CD14-positive monocyte (primary cell): Measurements from ENCODE around the gene TFEB. TPM values are rescaled to one million over a fixed set of nuclear protein-coding genes. Genes with fewer than 3 reads are reported as not detected.

Source experiments
- DNase-seq, 3 donors: peaks; one replicate each; pipeline ENCODE4 v3.0.0-alpha.2; 2011 to 2022
- H2AFZ ChIP-seq: 2 replicates; pipeline ENCODE4 v1.6.0; 2012; ENCODE audit warnings: mild to moderate bottlenecking, low read depth, low read length, inconsistent platforms; ENCODE audit not compliant: insufficient read depth, poor library complexity, severe bottlenecking
- H3K27ac ChIP-seq, 2 donors: 1 replicate in 1 of 2; 2 replicates in 1 of 2; pipeline ENCODE4 v1.5.1; 2012 to 2013; ENCODE audit warnings: low read length in 2 of 2, control low read depth in 1 of 2, inconsistent platforms in 1 of 2, low read depth in 1 of 2, mild to moderate bottlenecking in 1 of 2
- H3K27me3 ChIP-seq, 2 donors: one replicate each; pipeline versions ENCODE4 v1.6.0 to v1.6.1; 2011 to 2013; ENCODE audit warnings: low read length in 2 of 2; ENCODE audit not compliant: control insufficient read depth in 2 of 2, insufficient read depth in 2 of 2
- H3K36me3 ChIP-seq, 2 donors: replicated peaks in 1 of 2; 1 replicate in 1 of 2; 2 replicates in 1 of 2; pipeline versions ENCODE4 v1.5.1 to v1.6.1; 2012 to 2013; ENCODE audit warnings: low read length in 2 of 2, control low read depth in 1 of 2, inconsistent platforms in 1 of 2, mild to moderate bottlenecking in 1 of 2; ENCODE audit not compliant: insufficient read depth in 2 of 2, control insufficient read depth in 1 of 2
- H3K4me1 ChIP-seq, 2 donors: 1 replicate in 1 of 2; 2 replicates in 1 of 2; pipeline versions ENCODE4 v1.5.1 to v1.6.1; 2012 to 2013; ENCODE audit warnings: low read length in 2 of 2, control low read depth in 1 of 2, inconsistent platforms in 1 of 2, mild to moderate bottlenecking in 1 of 2, moderate library complexity in 1 of 2; ENCODE audit not compliant: insufficient read depth in 2 of 2, control insufficient read depth in 1 of 2
- H3K4me2 ChIP-seq: replicated peaks from 2 replicates; pipeline ENCODE3; 2012; ENCODE audit warnings: low read length, moderate library complexity, mild to moderate bottlenecking; ENCODE audit not compliant: poor library complexity, severe bottlenecking; ENCODE audit errors: extremely low read depth
- H3K4me3 ChIP-seq, 3 experiments: fragments of 200-600 bp in 1 of 3; sonication (generic) in 1 of 3; replicated peaks in 1 of 3; 1 replicate in 2 of 3; 2 replicates in 1 of 3; pipeline ENCODE4 v1.5.1; 2011 to 2013; ENCODE audit warnings: low read length in 3 of 3, mild to moderate bottlenecking in 3 of 3, control low read depth in 2 of 3, low read depth in 2 of 3, inconsistent platforms in 1 of 3, moderate library complexity in 1 of 3
- H3K79me2 ChIP-seq: 2 replicates; pipeline ENCODE4 v1.6.0; 2012; ENCODE audit warnings: mild to moderate bottlenecking, control low read depth, inconsistent platforms, low read length, moderate library complexity; ENCODE audit not compliant: insufficient read depth
- H3K9ac ChIP-seq: 2 replicates; pipeline ENCODE4 v1.6.0; 2017; ENCODE audit warnings: low read length, mild to moderate bottlenecking; ENCODE audit not compliant: insufficient read depth, poor library complexity, severe bottlenecking
- H3K9me3 ChIP-seq, 2 donors: replicated peaks in 1 of 2; 1 replicate in 1 of 2; 2 replicates in 1 of 2; pipeline versions ENCODE4 v1.5.1 to v1.6.1; 2012 to 2013; ENCODE audit warnings: low read length in 2 of 2, control low read depth in 1 of 2; ENCODE audit not compliant: control insufficient read depth in 1 of 2, insufficient read depth in 1 of 2
- H4K20me1 ChIP-seq: 2 replicates; pipeline ENCODE4 v1.6.0; 2012; ENCODE audit warnings: mild to moderate bottlenecking, low read length, control low read depth, moderate library complexity; ENCODE audit not compliant: insufficient read depth
- H3K27ac Mint-ChIP-seq, 7 donors: one replicate each; pipeline ENCODE4 v1.8.0; 2020; ENCODE audit warnings: mild to moderate bottlenecking in 7 of 7, mixed read lengths in 7 of 7, moderate library complexity in 6 of 7, inconsistent platforms in 2 of 7
- H3K27me3 Mint-ChIP-seq, 3 donors: one replicate each; pipeline ENCODE4 v1.8.0; 2021 to 2022; ENCODE audit warnings: low read depth in 3 of 3, mild to moderate bottlenecking in 3 of 3, mixed read lengths in 3 of 3, moderate library complexity in 3 of 3, inconsistent platforms in 1 of 3
- H3K36me3 Mint-ChIP-seq, 2 donors: one replicate each; pipeline ENCODE4 v1.8.0; 2020; ENCODE audit warnings: mixed read lengths in 2 of 2, inconsistent platforms in 1 of 2, mild to moderate bottlenecking in 1 of 2
- H3K4me1 Mint-ChIP-seq: one replicate; pipeline ENCODE4 v1.8.0; 2020; ENCODE audit warnings: mild to moderate bottlenecking, mixed read lengths
- H3K4me3 Mint-ChIP-seq, 2 donors: one replicate each; pipeline ENCODE4 v1.8.0; 2020; ENCODE audit warnings: mild to moderate bottlenecking in 2 of 2, mixed read lengths in 2 of 2, moderate library complexity in 1 of 2
- H3K9me3 Mint-ChIP-seq, 7 donors: one replicate each; pipeline ENCODE4 v1.8.0; 2020 to 2022; ENCODE audit warnings: mixed read lengths in 7 of 7, mild to moderate bottlenecking in 6 of 7, moderate library complexity in 6 of 7, inconsistent platforms in 2 of 7
- WGBS: methylation state at CpG from one replicate; pipeline ENCODE4 v1.1.5; 2013; ENCODE audit warnings: missing lambda C conversion rate; ENCODE audit not compliant: insufficient coverage; 5-methylcytosine and 5-hydroxymethylcytosine counted together
- intact Hi-C, 2 donors: fragments of 100-400 bp; cut with micrococcal nuclease; formaldehyde crosslinking; loops; one replicate each; pipeline versions ENCODE4 v1.15.0 to v1.15.1; 2023
- polyA plus RNA-seq, 3 donors: library from polyadenylated mRNA; depleted of rRNA in 1 of 3; unstranded in 2 of 3; stranded (reverse) in 1 of 3; fragments of 300-500 nt in 2 of 3; fragments of >200 nt in 1 of 3; fragmentation: Illumina TruSeq in 2 of 3; gene quantifications; 1 replicate in 2 of 3; 2 replicates in 1 of 3; pipeline ENCODE4 v1.2.3, GENCODE V29; 2012 to 2021
- TF ChIP-seq, protein P1 (sequence below): fragments of 200-600 bp; IDR thresholded peaks from one replicate; pipeline ENCODE4 v1.8.0; 2022; ENCODE audit warnings: antibody characterized with exemption, mild to moderate bottlenecking

Gene TFEB
- polyA plus RNA-seq, 3 donors: 42.6 to 60.0 (median 55.0) TPM

DNA sequence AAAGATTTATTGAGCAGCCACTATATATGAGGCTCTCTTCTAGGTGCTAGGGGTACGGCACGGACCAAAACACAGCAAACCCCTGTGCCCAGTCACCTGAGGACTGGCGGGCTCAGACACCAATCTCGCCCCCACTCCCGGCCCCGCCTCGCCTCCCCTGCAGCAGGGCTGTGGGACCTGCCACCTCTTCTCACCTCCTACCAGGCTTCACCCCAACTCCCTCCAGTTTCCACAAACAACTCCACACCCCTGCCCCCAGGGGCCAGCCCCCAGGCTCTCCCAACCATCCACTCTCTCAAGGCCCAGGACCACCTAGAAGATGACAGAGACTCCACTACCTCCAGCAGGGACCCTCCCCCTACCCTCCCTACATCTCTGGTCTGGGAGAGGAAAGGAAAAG is 6.5 kb downstream of the TFEB start:
- no peak for DNase-seq
- 90% methylated on average over 7 of the region's 7 CpGs for WGBS
- no peak overlapping the region for H3K4me2 ChIP-seq
- intact Hi-C loops: loop anchor here in 1 of 2 donors (10.0 kb wide), 1 partner anchor 166 kb away; the partner anchor contains the start of gene USP49
- H3K27me3 ChIP-seq: no peaks in the 10 kb centered on the region
- H3K9ac ChIP-seq: no peak overlapping the region
- Mint-ChIP-seq H3K27ac (peak overlapping the region in 2 of 7 donors; percentile 31 to 69), H3K9me3 (no peaks in the 10 kb centered on the region), H3K4me3 (no peak overlapping the region), H3K4me1 (peaks cover 90% of the 10 kb centered on the region), H3K27me3 (peaks cover 0 to 2% (median 0%) of the 10 kb centered on the region in 3 donors), H3K36me3 (peaks cover 35 to 47% of the 10 kb centered on the region in 2 donors)
- H3K4me3 ChIP-seq: no peak overlapping the region
- H3K9me3 ChIP-seq: no peaks in the 10 kb centered on the region
- peaks cover 97% of the 10 kb centered on the region for H4K20me1 ChIP-seq
- TF ChIP-seq, protein P1, sequence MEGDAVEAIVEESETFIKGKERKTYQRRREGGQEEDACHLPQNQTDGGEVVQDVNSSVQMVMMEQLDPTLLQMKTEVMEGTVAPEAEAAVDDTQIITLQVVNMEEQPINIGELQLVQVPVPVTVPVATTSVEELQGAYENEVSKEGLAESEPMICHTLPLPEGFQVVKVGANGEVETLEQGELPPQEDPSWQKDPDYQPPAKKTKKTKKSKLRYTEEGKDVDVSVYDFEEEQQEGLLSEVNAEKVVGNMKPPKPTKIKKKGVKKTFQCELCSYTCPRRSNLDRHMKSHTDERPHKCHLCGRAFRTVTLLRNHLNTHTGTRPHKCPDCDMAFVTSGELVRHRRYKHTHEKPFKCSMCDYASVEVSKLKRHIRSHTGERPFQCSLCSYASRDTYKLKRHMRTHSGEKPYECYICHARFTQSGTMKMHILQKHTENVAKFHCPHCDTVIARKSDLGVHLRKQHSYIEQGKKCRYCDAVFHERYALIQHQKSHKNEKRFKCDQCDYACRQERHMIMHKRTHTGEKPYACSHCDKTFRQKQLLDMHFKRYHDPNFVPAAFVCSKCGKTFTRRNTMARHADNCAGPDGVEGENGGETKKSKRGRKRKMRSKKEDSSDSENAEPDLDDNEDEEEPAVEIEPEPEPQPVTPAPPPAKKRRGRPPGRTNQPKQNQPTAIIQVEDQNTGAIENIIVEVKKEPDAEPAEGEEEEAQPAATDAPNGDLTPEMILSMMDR: no peak
- peaks cover 100% of the 10 kb centered on the region for H3K79me2 ChIP-seq
- no peak overlapping the region for H2AFZ ChIP-seq
- peaks cover 86 to 91% of the 10 kb centered on the region in 2 donors for H3K4me1 ChIP-seq
- no peak overlapping the region for H3K27ac ChIP-seq
- peaks cover 8 to 30% of the 10 kb centered on the region in 2 donors for H3K36me3 ChIP-seq

- Histone ChIP-seq H4K20me1 (peaks cover 95% of the 10 kb centered on the region), H3K27me3 (no peaks in the 10 kb centered on the region), H3K9me3 (no peaks in the 10 kb centered on the region), H3K4me1 (peaks cover 87 to 91% of the 10 kb centered on the region in 2 donors), H3K79me2 (peaks cover 97% of the 10 kb centered on the region), H3K36me3 (peaks cover 8 to 30% of the 10 kb centered on the region in 2 donors), H3K9ac (no peak overlapping the region), H2AFZ (no peak overlapping the region), H3K27ac (peak overlapping the region in 1 of 2 donors; percentile 43), H3K4me3 (no peak overlapping the region), H3K4me2 (no peak overlapping the region)
- no peaks in the 10 kb centered on the region for H3K9me3 Mint-ChIP-seq
- H3K36me3 Mint-ChIP-seq: peaks cover 35 to 47% of the 10 kb centered on the region in 2 donors
- H3K4me1 Mint-ChIP-seq: peaks cover 89% of the 10 kb centered on the region
- TF ChIP-seq, protein P1: no peak
- intact Hi-C loops: loop anchor here in 1 of 2 donors (10.0 kb wide), 1 partner anchor 166 kb away; the partner anchor contains the start of gene USP49
- H3K27ac Mint-ChIP-seq: peak overlapping the region in 2 of 7 donors; percentile 42 to 66
- whole genome bisulfite sequencing: 98% methylated on average over 14 of the region's 19 CpGs
- no peak for DNase-seq
- no peak overlapping the region for H3K4me3 Mint-ChIP-seq
- no peaks in the 10 kb centered on the region for H3K27me3 Mint-ChIP-seq
Measured at GRCh38 chr6:41728073-41728936, 7.1 kb downstream of the TFEB start.
